ENCODE results near the gene CIAPIN1. TPM values are rescaled to one million over a fixed set of nuclear protein-coding genes. Genes with fewer than 3 reads are reported as not detected.

The CIAPIN1 gene
- total RNA-seq, 1 donor from 2014 or later, result 52.3 TPM

GRCh38 chr16:57482845-57483545, 35.8 kb upstream of the CIAPIN1 start:
- Mint-ChIP-seq H3K36me3 (ENCODE audit: low read depth) (no peaks in the 10 kb centered on the region), H3K9me3 (no peaks in the 10 kb centered on the region), H3K4me3 (no peak overlapping the region), H3K27me3 (peaks cover 15% of the 10 kb centered on the region), H3K27ac (no peak overlapping the region), H3K4me1 (peaks cover 37% of the 10 kb centered on the region)
- POLR2A ChIA-PET, result interaction anchor here (0.7 kb wide), 1 partner anchor 10 kb away, joined by 4 read pairs; no protein-coding TSS in a partner anchor
- no peak for ATAC-seq (ENCODE audit: low read depth)
- intact Hi-C loops (cut with micrococcal nuclease), result no loop called here
- no peak for DNase-seq
- no peak for TF ChIP-seq CTCF (IDR thresholded peaks at IDR 0.05)
- CTCF ChIA-PET, result no interaction called here

GRCh38 chr16:57481421-57481820, 34.2 kb upstream of the CIAPIN1 start:
- POLR2A ChIA-PET, result interaction anchor here (0.9 kb wide), 1 partner anchor 34 kb away, joined by 3 read pairs; the partner anchor contains the start of genes CIAPIN1 and COQ9
- CTCF ChIA-PET, result interaction anchor here (1.0 kb wide), 1 partner anchor 38 kb away, joined by 3 read pairs; no protein-coding TSS in a partner anchor
- DNase-seq (no peak), ATAC-seq (ENCODE audit: low read depth) (no peak)
- peaks cover 15% of the 10 kb centered on the region for H3K27me3 Mint-ChIP-seq
- H3K36me3 Mint-ChIP-seq (ENCODE audit: low read depth), result no peaks in the 10 kb centered on the region
- no peak overlapping the region for H3K27ac Mint-ChIP-seq
- H3K4me3 Mint-ChIP-seq, result no peak overlapping the region
- H3K4me1 Mint-ChIP-seq, result peaks cover 34% of the 10 kb centered on the region
- intact Hi-C loops (cut with micrococcal nuclease), result no loop called here
- no peaks in the 10 kb centered on the region for H3K9me3 Mint-ChIP-seq
- TF ChIP-seq CTCF (IDR thresholded peaks at IDR 0.05), result no peak

GRCh38 chr16:57480754-57481230, 33.6 kb upstream of the CIAPIN1 start:
- TF ChIP-seq CTCF (IDR thresholded peaks at IDR 0.05), result no peak
- Mint-ChIP-seq H3K9me3 (no peaks in the 10 kb centered on the region), H3K4me3 (no peak overlapping the region), H3K36me3 (ENCODE audit: low read depth) (no peaks in the 10 kb centered on the region), H3K4me1 (peaks cover 38% of the 10 kb centered on the region), H3K27ac (no peak overlapping the region), H3K27me3 (peaks cover 15% of the 10 kb centered on the region)
- ChIA-PET CTCF (interaction anchor here (0.6 kb wide), 1 partner anchor 107 kb away, joined by 3 read pairs; no protein-coding TSS in a partner anchor), POLR2A (interaction anchor here (0.6 kb wide), 1 partner anchor 159 kb away, joined by 4 read pairs; no protein-coding TSS in a partner anchor)
- no peak for ATAC-seq (ENCODE audit: low read depth)
- DNase-seq, result no peak
- intact Hi-C loops (cut with micrococcal nuclease), result no loop called here

GRCh38 chr16:57479976-57480753, 33.0 kb upstream of the CIAPIN1 start:
- no peak overlapping the region for H3K27ac Mint-ChIP-seq
- no peak for DNase-seq
- no peak for TF ChIP-seq CTCF (IDR thresholded peaks at IDR 0.05)
- H3K4me3 Mint-ChIP-seq, result no peak overlapping the region
- H3K27me3 Mint-ChIP-seq, result peaks cover 15% of the 10 kb centered on the region
- no peaks in the 10 kb centered on the region for H3K9me3 Mint-ChIP-seq
- POLR2A ChIA-PET, result interaction anchor here (0.6 to 1.0 kb wide), 2 partner anchors 16 to 158 kb away, joined by 3 to 4 read pairs; no protein-coding TSS in a partner anchor
- no peak for ATAC-seq (ENCODE audit: low read depth)
- CTCF ChIA-PET, result no interaction called here
- no peaks in the 10 kb centered on the region for H3K36me3 Mint-ChIP-seq (ENCODE audit: low read depth)
- peaks cover 38% of the 10 kb centered on the region for H3K4me1 Mint-ChIP-seq
- intact Hi-C loops (cut with micrococcal nuclease), result loop anchor here (2.0 to 5.0 kb wide), 2 partner anchors 17 to 257 kb away; partner anchors contain the start of genes KATNB1 and POLR2C

All from activated B cell treated with CpG ODN at 0.5 μM for 24 hours (primary cell).